ENCODE measurements around the gene GLO1. TPM values are rescaled to one million over a fixed set of nuclear protein-coding genes. Genes with fewer than 3 reads are reported as not detected.
A peak's percentile ranks its signal among the peaks of the same experiment; 100 is the strongest.

The GLO1 gene
- 93.5 TPM for total RNA-seq

DNA sequence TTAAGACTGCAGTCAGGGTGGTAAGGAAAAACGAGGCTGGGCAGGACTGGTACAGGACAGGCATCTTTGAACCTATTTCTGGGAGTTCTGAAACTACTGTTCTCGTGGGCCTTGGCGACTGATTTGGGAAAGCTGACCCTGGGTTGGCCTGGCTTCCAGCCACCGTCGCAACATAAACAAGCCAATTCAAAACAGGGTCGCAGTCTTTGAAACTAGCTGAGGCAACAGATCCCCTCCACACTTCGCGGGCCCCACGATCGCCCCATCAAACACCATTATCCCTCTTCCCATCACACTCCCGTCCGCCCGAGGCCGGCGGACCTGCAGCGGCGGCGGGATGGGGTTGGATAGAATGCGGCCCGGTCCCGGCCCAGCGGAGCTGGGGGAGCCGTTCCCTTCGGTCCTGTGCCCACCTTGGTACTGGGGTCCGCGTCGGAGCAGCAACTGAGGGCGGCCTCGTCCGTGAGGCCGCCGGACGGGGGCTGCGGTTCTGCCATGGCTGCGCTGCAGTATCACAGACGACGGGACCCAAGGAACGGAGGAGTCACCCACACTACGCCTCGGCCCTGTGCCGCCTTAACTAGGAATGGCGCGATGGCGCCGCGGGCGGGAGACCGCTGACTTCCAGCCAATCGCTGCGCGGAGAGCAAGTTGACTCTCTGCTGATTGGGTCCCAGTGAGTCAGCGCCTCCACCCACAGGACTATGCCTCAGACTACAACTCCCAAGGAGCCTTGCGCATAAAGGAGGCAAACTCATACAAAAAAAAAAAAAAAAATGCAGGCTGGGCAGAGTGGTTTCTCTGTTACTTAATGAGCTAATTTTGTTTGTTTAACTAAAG lies at the start of gene GLO1:
TSS of gene GLO1 (minus strand) at position 588 of the 840 bp plus-strand sequence. CDS start at position 497, 91 bp downstream.
- DNase-seq: peak; percentile 99

DNA sequence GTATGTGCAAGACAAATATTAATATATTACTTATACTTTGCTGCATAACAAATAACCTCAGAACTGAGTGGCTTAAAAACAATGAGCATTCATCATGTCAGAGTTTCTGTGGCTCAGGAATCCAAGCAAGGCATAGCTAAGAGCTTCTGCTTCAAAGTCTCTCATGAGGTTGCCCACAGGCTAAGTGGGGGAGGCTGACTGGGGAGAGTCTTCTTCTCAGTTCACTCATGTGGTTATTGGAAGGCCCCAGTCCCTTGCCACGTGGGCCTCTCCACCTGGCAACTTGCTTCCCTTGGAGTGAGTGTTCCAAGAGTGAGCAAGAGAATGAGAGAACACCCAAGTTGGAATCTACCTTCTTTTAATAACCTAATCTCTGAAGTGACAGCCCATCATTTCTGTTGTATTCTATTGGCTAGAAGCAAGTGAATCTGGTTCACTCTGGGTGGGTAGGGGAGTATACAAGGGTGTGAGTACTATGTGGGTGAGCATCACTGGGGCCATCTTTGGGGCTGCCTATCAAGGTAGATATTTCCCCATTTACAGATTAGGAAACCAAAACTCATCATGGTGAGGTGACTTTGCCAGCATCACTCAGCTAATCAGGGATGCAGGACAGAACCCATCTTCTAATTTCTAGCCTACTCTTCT lies 48.1 kb upstream of the GLO1 start:
- DNase-seq: no peak

DNA sequence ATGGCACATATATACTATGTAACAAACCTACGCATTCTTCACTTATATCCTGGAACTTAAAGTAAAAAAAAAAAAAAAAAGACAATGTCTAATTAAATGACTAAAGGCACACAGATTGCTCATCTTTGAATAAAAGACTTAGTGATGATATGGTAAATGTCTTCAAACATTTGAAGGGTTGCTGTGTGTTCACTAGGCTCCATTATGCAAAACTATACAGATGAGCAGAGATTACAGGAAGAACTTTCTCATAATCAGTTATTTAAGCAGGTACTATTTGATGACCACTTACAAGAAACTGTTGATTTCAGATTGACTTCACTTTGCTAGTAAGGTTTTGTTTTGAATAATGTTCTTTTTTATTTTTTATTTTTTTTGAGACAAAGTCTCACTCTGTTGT lies 46.5 kb upstream of the GLO1 start:
- DNase-seq: no peak

DNA sequence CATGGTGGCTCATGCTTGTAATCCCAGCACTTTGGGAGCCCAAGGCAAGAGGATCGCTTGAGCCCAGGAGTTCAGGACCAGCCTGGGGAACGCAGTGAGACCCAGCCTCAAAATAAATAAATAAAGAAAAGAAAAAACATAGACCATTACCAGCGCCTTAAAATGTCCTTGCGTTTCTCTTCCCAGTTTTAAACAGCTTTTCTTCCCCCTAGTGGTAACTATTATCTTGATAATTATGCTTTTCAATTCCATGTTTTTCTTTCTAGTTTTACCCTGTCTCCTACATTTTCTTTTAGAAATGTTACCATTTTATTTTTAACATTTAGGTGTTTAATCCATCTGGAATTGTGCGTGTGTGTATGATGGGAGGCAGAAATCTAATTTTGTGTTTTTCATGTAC lies 36.6 kb upstream of the GLO1 start:
- DNase-seq: no peak

- DNase-seq: no peak
Measured at GRCh38 chr6:38738261-38738660, 35.3 kb upstream of the GLO1 start.

GRCh38 chr6:38736951-38737350 lies 34.0 kb upstream of the GLO1 start:
- no peak for DNase-seq

GRCh38 chr6:38730140-38730862 lies 27.4 kb upstream of the GLO1 start:
- no peak for DNase-seq

- DNase-seq: no peak
Measured at GRCh38 chr6:38728203-38728602, 25.3 kb upstream of the GLO1 start.

- DNase-seq: no peak
Measured at GRCh38 chr6:38725414-38726183, 22.7 kb upstream of the GLO1 start.

- DNase-seq: no peak
Measured at GRCh38 chr6:38724343-38724742, 21.4 kb upstream of the GLO1 start.

- no peak for DNase-seq
Measured at GRCh38 chr6:38723783-38724182, 20.8 kb upstream of the GLO1 start.

- no peak for DNase-seq
Measured at GRCh38 chr6:38722727-38723334, 19.9 kb upstream of the GLO1 start.

GRCh38 chr6:38722038-38722437 lies 19.1 kb upstream of the GLO1 start:
- DNase-seq: no peak

GRCh38 chr6:38720295-38720694 lies 17.4 kb upstream of the GLO1 start:
- no peak for DNase-seq

DNA sequence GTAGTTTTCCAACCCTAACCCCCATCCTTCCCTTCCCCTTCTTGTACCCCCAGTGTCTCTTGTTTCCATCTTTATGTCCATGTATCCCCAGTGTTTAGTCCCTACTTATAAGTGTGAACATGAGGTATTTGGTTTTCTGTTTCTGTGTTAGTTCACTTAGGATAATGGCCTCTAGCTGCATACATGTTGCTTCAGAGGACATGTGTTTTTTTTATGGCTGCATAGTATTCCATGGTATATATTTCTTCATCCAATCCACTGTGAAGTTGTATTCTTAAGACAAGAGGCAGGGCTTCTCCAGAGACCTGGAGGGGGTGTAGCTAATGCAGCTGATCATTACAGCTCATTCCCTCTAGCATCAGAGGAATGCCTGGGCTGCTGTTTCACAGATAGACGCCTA lies 16.4 kb upstream of the GLO1 start:
- no peak for DNase-seq

GRCh38 chr6:38716825-38717224 lies 13.9 kb upstream of the GLO1 start:
- DNase-seq: no peak

GRCh38 chr6:38715016-38715689 lies 12.2 kb upstream of the GLO1 start, which contains the start of gene DNAH8:
Gene DNAH8, plus strand, starts transcription at chr6:38715311. Its CDS starts 7,499 bp downstream, at chr6:38722810.
- DNase-seq: no peak

GRCh38 chr6:38714239-38715015 lies 11.5 kb upstream of the GLO1 start:
- no peak for DNase-seq

DNA sequence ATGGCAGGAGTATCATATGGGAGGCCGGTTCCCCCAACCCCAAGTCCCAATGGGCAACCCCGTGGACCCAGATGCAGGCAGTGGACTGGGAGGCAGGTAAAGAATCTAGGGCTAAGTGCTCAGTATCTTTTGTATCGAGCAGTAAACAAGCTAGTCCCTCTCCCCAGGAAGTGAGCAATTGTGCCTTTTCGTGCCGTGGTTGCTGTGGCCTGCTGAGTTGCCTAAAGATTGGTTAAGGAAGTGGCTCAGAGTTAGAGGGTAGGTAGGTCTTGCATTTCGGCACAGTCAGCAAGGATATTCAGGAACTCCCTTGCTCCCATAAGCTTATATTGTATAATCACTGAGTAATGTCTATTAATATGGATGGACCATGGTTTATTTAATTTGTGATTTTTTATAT lies 10.9 kb upstream of the GLO1 start:
- DNase-seq: no peak

DNA sequence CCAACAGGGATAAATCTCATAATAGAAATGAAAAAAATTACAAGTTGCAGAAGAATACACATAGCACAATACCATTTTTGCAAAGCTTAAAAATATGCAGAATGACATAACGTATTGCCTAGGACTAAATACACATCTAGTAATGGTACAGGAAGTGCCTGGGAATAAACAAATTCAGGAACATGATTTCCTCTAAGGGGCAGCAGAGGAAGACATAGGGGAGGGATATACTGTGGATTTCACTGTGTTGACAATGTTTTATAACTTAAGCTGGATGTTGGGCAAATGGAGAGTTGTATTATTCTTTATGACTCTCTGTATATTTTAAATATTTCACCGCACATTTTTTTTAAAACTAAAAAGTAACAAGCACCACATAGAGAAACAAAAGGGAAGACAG lies 5.6 kb upstream of the GLO1 start:
- DNase-seq: no peak
